ENCODE measurements around the gene TAF1A.
A peak's percentile ranks its signal among the peaks of the same experiment; 100 is the strongest.
"Not testable (repeated sequence)": the region's sequence is repeated elsewhere in the genome, so short reads cannot be mapped to it uniquely, and the experiment has no call there.

Gene TAF1A

DNA sequence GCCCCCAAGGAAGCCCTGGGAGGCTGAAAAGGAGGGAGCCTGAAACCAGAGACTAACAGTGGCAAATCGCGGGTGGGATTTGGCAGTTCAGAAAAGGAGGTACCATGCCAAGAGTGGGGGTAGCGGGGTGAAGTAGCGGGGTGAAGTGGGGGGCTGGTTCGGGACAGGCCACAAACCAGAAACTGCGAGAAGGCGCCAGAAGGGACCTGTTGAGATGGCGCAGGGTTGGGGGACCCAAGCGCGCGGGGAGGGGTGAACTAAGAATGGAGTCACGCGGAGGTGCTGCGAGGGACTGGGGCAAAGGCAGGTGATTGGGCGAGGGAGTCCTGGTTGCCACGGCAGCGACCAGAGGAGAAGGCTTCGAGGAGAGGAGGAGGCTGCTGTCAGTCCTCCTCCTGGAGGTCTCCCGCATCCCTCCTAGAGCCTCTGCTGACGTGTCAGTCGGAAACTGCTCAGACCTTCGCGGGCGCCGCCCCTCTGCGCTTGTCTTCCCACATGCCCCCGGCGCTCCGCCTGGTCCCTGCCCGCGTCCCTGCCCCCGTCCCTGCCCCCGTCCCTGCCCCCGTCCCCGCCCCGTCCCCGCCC, 27.7 kb upstream of the TAF1A start:
- in situ Hi-C loops (cut with MboI; ENCODE audit: low sequenced_read_pairs, unreplicated experiment): no loop called here
- peak; percentile 89 for DNase-seq (ENCODE audit: low spot score)
- TF ChIP-seq, protein P1, sequence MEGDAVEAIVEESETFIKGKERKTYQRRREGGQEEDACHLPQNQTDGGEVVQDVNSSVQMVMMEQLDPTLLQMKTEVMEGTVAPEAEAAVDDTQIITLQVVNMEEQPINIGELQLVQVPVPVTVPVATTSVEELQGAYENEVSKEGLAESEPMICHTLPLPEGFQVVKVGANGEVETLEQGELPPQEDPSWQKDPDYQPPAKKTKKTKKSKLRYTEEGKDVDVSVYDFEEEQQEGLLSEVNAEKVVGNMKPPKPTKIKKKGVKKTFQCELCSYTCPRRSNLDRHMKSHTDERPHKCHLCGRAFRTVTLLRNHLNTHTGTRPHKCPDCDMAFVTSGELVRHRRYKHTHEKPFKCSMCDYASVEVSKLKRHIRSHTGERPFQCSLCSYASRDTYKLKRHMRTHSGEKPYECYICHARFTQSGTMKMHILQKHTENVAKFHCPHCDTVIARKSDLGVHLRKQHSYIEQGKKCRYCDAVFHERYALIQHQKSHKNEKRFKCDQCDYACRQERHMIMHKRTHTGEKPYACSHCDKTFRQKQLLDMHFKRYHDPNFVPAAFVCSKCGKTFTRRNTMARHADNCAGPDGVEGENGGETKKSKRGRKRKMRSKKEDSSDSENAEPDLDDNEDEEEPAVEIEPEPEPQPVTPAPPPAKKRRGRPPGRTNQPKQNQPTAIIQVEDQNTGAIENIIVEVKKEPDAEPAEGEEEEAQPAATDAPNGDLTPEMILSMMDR (IDR thresholded peaks at IDR 0.05; ENCODE audit: borderline replicate concordance, control extremely low read depth, extremely low read depth, insufficient read depth, missing control alignments): no peak

DNA sequence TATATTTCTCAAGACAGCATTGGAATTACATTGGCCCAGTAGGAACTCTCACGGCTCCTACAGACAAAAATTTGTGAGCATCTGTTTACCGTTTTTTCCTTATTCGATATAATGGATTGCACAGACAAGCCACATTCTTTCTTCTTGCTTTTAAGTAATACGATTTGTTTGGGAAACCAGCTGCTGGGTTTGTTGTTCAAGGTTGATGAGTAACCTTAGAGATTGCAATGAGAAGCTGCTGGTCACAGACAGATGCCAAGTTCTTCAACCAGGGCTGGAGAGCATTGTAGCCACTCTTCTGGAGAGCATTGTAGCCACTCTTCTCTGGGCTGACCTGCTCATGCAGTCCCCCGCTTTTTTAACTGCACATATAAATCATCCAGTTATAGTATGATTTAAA, 26.8 kb upstream of the TAF1A start:
- TF ChIP-seq, protein P1 (IDR thresholded peaks at IDR 0.05; ENCODE audit: borderline replicate concordance, control extremely low read depth, extremely low read depth, insufficient read depth, missing control alignments): no peak
- in situ Hi-C loops (cut with MboI; ENCODE audit: low sequenced_read_pairs, unreplicated experiment): no loop called here
- no peak for DNase-seq (ENCODE audit: low spot score)

DNA sequence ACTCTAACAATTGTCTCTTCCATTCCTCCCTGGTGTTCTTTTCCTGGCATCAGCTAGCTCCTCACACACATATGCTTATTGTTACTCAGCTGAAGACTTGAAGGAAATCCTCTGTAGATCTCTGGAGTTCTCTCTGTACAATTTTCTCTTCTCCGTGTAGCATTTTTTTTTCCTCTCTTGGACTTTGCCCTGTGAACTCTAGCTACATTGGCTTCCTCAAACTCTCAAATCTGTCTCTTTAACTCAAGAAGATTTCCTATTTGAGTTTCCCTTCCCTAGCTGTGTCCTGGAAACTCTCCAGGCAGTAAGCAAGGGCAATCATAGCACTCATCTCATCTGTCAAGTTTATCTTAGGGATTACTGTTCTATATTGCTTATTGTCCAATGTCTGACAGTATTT, 23.9 kb upstream of the TAF1A start:
- TF ChIP-seq, protein P1 (IDR thresholded peaks at IDR 0.05; ENCODE audit: borderline replicate concordance, control extremely low read depth, extremely low read depth, insufficient read depth, missing control alignments): no peak
- in situ Hi-C loops (cut with MboI; ENCODE audit: low sequenced_read_pairs, unreplicated experiment): no loop called here
- no peak for DNase-seq (ENCODE audit: low spot score)

DNA sequence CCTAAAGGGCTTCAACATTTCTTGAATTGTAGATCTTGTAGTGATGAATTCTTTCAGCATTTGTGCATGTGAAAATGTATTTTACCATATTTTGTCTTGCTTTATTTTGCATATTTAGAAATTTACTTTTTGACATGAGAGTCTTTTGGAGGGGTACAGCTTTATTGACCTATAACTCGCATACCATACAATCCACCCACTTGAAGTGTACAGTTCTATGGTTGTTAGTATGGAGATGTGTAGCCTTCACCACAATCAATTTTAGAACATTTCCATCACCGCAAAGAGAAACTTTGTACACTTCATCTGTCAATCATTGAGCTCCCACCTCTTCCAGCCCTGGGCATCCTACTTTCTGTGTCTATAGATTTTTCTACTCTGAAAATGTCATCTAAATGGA, 21.0 kb upstream of the TAF1A start:
- in situ Hi-C loops (cut with MboI; ENCODE audit: low sequenced_read_pairs, unreplicated experiment): no loop called here
- DNase-seq (ENCODE audit: low spot score): no peak
- TF ChIP-seq, protein P1 (IDR thresholded peaks at IDR 0.05; ENCODE audit: borderline replicate concordance, control extremely low read depth, extremely low read depth, insufficient read depth, missing control alignments): no peak

DNA sequence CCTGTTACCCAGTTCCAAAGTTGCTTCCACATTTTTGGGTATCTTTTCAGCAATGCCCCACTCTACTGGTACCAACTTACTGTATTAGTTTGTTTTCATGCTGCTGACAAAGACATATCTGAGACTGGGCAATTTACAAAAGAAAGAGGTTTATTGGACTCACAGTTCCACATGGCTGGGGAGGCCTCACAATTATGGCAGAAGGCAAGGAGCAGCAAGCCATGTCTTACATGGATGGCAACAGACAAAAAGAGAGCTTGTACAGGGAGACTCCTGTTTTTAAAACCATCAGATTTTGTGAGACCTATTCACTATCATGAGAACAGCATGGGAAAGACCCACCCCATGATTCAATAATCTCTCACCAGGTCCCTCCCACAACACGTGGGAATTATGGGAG, 19.4 kb upstream of the TAF1A start:
- in situ Hi-C loops (cut with MboI; ENCODE audit: low sequenced_read_pairs, unreplicated experiment); DNase-seq (ENCODE audit: low spot score): not testable (repeated sequence)

DNA sequence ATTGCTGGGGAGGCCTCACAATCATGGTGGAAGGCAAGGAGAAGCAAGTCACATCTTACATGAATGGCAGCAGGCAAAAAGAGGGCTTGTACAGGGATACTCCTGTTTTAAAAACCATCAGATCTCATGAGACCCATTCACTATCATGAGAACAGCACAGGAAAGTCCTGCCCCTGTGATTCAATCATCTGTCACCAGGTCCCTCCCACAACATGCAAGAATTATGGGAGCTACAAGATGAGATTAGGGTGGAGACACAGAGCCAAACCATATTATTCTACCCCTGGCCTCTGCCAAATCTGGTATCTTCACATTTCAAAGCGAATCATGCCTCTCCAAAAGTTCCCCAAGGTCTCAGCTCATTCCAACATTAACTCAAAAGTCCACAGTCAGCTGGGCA, 17.0 kb upstream of the TAF1A start:
- no peak for DNase-seq (ENCODE audit: low spot score)
- TF ChIP-seq, protein P1 (IDR thresholded peaks at IDR 0.05; ENCODE audit: borderline replicate concordance, control extremely low read depth, extremely low read depth, insufficient read depth, missing control alignments): no peak
- in situ Hi-C loops (cut with MboI; ENCODE audit: low sequenced_read_pairs, unreplicated experiment): no loop called here

DNA sequence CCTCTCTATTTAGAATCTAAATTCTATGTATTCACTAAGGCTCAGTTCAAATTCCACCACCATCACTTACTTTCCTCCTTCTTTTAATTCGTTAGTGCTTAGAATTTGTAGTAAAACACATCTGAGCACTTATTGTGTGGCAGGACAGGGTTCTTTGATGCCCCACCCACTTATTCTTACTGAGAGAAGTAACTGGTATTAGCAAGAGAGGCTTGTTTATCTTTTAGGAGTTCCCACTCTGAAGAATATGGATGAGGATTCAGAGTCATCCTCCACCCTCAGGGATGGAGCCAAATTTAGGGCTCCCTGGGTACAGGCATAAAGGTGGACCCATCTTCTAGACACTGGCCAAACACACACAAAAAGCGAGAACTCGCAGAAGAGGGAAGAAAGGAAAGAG, 11.5 kb upstream of the TAF1A start:
- DNase-seq (ENCODE audit: low spot score): no peak
- in situ Hi-C loops (cut with MboI; ENCODE audit: low sequenced_read_pairs, unreplicated experiment): no loop called here

More for the DNA sequence above, 11.5 kb upstream of the TAF1A start:
- TF ChIP-seq, protein P1 (IDR thresholded peaks at IDR 0.05; ENCODE audit: borderline replicate concordance, control extremely low read depth, extremely low read depth, insufficient read depth, missing control alignments): no peak

All from GM13976 (cell line).